IPS DF 4.7 (cell line): ENCODE data around the gene VAPB.

ENCODE experiments used
- DNase-seq: peaks from one replicate; pipeline ENCODE4 v3.0.0-alpha.2; 2013; ENCODE audit warnings: low spot score; ENCODE audit errors: extremely low read depth

The VAPB gene

DNA sequence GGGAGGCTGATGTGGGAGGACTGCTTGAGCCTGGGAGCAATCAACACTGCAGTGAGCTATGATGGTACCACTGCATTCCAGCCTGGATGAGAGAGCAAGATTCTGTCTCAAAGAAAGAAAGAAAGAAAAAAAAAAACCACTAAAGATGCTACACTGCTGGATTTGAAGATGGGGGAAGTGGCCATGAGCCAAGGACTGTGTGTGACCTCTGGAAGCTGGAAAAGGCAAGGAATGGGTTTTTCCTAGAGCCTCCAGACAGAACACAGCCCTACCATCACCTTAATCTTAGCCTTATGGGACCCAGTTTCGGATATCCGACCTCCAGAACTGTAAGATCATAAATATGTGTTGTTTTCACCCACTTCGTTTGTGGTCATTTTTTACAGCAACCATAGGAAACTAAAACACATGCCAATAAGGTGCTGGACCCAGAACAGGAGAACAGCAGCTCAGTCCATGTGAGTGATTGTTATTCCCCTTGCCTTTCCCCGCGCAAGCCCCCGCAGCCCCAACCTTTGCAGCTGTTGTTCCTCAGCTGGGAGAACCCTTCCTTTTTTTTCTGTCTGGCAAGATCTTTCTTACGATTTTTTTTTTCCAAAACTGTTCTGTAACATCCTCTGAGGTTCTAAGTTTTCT, 11.1 kb upstream of the VAPB start:
- no peak for DNase-seq

DNA sequence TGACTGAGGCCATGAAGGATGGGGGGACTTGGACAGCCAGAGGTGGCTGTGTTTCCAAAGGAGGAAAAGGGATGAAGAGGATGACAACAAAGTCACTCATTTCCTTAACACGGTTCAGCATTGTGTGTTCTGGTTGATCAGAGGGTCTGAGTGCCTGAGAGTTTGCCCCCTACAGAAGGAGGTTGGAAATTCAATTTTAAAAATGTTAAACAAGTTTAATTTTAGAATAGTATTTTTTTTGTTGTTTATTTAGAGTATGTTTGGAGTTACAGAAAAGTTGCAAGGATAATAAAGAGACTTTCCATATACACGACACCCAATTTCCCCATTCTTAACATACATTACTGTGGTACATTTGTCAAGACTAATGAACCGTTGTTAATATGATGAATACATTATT, 10.3 kb upstream of the VAPB start:
- DNase-seq: no peak

DNA sequence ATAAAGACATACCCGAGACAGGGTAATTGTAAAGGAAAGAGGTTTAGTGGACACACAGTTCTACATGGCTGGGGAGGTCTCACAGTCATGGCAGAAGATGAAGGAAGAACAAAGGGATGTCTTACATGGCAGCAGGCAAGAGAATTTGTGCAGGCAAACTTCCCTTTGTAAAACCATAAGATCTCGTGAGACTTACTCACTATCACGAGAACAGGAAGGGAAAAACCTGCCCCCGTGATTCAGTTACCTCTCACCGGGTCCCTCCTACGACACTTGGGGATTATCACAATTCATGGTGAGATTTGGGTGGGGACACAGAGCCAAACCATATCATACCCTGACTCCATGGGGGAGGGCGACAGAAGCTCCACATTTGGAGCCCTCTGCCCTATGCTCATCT, 7.4 kb upstream of the VAPB start:
- DNase-seq: no peak

DNA sequence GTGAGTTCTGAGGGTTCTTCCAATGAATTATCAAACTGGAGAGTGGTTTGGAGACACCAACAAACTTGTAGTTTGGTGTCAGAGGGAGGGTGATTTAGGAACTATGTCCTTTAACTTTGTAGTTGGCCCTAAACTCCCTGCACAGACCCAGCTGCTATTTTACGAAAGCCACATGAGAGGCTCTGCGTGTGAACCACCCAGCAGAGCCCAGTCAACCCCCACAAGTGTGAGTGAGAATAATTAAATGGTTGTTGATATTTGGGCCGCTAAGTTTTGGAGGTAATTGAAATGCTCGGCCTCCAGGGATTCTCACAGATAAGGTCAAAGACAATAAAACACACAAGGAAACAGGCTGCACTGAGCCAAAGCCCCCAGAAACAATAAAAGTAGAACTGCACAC, 6.9 kb upstream of the VAPB start:
- no peak for DNase-seq

DNA sequence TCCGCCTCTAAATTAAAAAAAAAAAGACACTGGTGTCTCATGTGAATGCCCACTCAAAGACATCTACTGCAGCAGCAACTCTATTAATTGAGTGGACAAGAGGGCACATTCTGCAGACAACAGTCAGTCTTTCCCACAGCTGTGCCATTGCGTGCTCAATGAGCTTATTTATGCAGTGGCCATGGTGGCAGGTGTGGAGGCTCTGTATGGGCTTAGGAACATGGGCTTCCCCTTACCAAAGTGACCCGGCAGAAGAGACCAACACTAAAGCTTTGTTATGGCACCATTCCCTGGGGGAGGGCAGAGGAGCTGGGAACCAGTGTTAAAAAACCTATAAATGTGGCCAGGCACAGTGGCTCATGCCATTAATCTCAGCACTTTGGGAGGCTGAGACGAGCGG, 4.2 kb upstream of the VAPB start:
- DNase-seq: no peak

DNA sequence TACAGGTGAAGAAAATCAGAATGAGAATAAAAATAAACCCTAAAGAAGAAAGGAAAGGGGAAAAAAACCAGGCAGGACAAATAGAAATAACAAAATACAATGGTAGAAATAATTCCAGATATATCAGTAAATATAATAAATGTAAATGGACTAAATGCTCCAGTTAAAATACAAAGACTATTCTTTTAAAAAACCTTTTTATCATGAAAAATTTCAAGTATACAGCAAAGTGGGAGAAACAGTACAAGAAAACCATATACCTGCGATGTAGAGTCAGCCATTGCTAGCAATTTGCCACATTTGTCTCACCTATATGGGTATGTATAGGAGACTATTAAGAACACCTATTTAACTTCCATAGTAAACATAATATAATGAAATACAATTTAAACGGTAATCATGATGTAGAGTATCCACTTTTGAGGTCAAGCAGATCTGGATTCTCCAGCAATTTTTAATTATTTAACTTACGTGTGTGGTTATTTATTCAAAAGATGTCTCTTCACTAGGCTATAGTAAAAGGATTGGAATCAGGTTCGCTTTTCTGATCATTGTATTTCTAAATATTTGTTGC, 914 bp upstream of the VAPB start:
- DNase-seq: no peak

DNA sequence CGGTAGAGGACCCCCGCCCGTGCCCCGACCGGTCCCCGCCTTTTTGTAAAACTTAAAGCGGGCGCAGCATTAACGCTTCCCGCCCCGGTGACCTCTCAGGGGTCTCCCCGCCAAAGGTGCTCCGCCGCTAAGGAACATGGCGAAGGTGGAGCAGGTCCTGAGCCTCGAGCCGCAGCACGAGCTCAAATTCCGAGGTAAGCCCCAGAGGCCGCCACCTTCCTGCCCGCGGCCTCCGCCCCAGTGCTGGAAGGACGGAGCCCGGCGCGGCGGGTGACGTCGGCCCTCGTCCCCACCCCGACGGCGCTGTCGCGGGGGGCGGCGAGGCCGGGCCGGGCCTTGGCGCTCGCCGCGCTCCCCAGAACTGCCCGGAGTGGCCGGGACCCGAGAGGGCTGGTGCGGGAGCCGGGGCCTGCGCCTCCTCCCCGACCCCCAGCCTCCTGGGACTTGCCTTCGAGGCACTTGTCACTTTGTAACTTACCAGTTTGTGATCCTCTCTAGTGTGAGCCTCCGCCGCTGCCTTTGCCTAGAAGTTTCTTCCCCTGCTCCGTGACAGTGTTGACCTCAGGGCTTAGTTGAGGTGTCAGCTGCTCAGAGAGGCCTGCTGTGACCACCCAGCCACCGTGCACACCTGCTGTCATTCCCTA, 417 bp downstream of the VAPB start:
- no peak for DNase-seq

DNA sequence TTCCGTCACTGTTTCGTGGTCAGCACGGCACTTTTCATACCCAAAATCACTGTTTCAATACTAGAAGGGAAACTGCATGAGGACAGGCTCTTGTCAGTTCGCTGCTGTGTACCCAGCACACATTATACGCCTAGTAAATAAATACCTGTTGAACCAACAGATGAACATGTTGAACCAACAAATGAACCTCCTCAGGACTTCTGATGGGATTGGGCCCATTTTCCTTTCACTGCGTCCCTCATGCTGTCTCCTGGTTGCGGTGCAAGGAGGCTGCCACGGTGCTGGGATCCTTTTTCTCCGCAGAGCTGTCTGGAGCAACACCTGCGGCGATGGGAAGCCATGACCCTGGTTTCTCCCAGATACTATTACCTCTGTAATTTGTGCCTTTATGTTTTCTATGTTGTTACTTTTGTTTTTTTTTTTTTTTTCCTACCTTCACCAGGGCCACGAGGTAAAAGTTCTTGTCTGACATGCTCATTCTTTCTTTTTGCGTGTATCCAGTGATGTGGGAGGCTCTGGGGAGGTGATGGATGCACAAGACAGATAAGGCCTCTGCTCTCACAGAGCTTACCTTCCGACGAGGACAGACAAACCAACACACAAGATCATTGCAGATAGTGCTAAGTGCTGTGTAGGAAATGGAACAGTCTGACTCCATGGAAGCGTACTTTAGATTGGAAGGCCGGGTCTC, 1.1 kb downstream of the VAPB start:
- DNase-seq: no peak

DNA sequence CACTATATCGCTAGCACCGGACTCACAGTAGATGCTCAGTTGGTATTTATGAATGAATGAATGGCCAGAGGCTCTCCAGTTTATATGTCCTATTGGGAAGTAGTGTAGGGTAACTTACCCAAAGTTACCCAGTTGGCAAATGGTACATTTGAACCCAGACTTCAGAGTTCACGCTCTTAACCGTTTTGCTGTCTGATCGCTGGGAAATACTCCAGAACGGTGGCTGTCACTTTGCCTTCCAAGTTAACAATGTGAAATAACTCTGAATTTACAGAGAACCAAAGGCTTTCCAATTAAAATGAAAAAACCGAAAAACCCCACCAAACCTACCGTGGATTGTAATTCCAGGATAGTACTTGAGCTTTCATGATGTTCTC, 1.6 kb downstream of the VAPB start:
- no peak for DNase-seq

DNA sequence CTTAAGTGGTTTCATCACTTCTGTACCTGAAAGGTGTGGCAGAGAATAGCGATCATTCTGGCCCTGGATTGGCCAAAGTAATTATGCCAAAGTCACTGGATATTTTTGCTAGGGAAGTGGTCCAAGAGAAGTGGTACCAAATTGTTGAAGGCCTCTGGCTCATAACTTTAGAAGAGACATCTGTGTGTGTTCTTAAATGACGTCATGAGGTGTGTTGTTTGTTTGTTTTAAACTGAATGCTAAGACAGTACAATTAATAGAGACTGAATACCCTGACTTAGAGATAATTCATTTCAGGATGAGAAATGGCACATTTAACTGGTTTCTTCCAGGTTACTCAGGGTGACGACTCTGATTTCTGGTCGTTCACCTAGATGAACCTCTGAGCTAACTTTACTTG, 3.3 kb downstream of the VAPB start:
- DNase-seq: no peak

DNA sequence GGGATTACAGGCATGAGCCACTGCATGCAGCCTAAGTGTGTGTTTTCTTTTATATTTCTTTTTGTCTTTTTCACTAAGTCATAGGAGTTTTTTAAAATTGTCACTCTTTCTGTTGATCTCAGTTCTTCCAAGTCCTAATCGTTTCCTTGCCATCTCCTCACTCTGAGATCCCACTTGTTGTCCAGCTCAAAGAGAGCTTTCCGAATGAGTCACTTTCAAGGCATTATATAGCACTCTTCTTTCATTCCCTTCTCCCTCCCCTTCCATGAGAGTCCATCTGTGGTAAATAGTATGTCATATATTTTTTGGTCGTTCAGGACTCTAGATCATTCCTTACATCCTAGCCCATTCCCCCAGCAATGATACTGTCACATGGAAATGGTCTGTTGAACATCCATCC, 4.3 kb downstream of the VAPB start:
- DNase-seq: no peak

DNA sequence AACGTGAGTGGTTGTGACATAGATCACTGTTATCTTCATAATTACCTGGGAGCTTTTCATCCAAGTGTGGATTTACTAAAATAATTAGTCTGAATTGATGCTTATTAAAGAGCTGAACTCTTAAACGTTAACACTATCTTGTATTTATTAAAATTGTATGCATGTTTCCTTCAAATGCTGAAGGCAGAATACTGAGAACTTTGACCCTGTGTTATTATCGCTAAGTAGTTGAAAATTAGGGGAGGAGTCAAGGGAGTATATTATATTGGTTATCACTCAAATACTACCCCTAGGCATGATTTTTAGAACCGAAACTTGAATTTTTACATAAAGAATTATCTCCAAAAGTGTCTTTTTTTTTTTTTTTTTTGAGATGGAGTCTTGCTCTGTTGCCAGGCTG, 5.8 kb downstream of the VAPB start:
- DNase-seq: no peak

DNA sequence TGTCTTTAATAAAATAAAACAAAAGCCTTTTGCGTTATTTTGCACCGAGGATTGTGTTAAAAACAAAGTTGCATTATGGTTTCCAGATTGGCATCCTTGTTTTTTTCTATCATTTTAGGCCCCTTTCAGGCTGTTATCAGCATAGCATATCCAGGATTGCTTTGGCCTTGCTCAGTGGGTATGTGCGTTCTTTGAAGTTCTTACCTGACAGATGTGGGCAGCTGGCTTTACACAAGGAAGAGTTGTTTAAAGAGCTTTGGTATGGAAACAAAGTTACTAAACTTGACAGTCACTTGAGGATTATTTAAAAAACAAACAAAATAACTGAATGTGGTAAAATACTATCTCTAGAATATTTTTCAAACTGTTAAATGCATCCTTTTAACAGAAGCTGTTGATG, 6.6 kb downstream of the VAPB start:
- DNase-seq: no peak

DNA sequence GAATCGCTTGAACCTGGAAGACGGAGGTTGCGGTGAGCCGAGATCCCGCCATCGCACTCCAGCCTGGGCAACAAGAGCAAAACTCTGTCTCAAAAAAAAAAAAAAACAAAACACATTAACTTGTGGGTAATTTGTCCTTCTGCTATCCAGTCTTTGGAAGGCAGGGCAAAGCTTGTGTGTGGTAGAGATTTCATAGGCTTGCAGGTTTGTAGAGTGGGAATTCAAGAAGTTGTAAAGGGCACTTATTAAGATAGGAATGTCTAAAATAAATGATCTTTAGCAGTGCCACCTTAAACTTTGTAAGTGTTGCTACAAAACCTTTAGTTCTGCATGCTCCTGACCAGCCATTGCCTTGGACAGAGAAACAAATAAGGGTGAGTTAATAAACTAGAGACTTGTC, 8.4 kb downstream of the VAPB start:
- no peak for DNase-seq

DNA sequence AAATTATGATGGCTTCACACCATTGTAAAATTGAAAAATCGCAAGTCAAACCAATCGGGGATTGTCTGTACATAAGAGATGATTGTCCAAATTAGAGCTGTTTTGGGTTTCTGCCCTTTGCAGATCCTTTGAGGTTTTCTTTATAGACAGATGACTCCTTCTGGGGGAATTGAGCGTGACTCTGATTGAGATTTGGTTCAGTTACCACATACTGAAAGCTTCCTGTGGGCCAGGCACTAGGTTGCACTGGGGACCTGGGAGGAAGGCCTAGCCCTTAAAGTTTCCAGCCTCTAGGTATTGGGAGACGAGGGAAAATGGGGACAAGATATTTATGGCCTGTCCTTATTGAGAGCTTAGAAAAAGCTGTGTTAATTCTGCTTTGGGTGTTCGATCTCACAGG, 9.2 kb downstream of the VAPB start:
- no peak for DNase-seq

DNA sequence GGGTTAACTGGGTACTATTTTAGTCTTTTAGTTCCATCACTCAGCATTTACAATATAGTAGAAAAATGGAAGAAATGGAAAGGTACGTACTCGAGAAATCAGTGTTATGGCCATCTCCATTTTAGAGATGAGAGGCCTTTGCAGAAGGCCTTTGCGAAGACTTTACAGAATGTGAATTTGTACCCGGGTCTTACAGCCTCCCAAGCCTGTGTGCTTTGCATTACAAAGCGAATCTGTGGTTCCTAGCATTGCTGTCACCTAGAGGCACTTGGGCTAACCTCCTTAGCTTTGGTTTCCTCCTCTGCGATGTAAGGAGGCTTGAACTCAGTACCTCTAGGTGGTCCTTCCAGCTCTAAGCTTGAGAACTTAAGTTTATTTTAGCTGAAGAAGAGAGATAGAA, 10.9 kb downstream of the VAPB start:
- DNase-seq: no peak

DNA sequence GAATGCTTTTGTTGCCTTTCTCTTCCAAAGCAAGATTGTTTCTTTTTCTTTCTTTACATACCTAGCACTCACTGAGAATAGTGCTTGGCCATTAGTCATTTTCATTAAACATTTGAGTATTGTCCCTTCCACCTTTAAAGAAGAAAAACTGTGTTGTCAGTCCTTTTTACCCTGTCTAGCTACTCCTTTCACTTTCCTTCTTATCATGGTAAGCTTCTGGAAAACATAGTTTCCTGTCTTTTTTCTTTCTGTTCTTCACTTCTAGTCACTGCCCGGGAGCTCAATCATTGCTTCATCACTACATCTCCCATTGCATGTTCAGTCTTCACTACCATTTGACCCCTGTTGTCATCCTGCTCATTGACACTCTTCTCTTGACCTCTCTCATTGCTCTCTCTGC, 12.1 kb downstream of the VAPB start:
- no peak for DNase-seq

DNA sequence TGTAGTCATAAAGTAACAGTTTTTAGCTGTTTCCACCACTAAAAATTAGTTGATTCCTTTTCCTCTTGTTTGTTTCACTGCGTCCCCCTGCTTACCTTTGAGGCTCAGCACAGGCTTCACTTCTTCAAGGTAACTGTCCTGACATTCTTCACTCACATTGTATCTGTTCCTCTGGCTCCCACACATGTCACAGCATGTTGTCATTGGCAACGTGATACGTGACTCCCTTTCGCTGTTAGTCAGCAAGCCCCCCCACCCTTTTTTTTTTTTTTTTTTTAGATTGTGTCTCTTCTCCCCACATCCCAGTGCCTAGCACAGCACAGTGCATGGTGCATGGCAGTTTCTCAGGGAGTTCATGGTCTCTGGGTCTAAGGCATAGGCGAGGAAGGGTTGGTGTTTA, 13.3 kb downstream of the VAPB start:
- DNase-seq: no peak

DNA sequence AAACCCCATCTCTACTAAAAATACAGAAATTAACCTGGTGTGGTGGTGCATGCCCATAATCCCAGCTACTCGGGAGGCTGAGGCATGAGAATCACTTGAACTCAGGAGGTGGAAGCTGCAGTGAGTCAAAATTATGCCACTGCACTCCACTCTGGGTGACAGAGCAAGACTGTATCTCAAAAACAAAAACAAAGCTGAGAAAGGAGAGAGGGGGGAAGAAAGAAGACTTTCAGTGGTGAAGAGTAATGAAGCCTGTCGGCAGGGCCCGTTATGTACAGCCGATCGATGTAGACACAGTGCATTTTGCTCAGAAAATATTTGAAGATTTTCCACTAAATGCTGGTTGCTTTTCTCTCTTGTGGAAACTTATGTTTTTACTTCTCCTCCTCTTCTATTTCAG, 13.8 kb downstream of the VAPB start:
- no peak for DNase-seq

DNA sequence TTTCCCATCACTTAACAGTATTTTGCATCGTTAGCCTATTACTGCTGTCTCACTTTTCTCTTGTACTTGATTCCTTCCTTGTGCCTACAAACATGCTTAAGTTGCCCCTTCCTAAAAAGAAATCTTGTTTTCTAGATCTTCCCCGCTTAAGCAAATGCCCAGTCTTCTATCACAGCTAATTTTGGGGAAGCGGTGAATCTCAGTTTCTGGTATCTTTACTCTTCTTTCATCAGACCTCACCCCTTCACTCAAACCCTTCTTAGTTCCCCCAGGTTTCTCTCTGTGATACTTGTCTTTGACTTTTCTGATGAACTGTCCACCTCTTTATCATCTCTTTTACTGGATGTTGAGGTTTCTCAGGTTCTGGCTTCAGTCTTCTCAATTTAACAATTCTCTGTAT, 14.2 kb downstream of the VAPB start:
- DNase-seq: no peak

DNA sequence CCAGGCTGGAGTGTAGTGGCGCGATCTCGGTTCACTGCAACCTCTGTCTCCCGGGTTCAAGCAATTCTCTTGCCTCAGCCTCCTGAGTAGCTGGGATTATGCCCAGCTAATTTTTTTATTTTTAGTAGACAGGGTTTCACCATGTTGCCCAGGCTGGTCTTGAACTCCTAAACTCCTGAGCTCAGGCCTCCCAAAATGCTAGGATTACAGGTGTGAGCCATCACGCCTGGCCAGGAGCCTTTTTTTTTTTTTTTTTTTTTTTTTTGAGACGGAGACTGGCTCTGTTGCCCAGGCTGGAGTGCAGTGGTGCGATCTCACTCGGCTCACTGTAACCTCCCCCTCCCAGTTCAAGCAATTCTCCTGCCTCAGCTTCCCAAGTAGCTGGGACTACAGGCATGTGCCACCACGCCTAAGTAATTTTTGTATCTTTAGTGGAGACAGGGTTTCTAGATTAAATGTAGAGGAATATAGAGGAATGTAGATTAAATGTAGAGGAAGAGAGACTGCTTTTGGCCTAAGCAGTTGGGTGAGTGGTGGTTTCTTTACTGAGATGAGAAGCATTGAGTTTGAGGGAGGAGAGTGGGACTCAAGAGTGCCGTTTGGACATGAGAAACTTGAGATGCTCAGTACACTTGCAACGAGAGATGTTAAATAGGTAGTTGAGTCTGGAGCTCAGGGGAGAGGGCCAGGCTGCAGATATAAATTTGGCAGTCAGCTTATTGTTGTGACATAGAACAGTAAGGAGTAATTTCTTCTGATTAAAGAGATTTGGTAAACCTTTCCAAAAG, 16.7 kb downstream of the VAPB start:
- DNase-seq: no peak

DNA sequence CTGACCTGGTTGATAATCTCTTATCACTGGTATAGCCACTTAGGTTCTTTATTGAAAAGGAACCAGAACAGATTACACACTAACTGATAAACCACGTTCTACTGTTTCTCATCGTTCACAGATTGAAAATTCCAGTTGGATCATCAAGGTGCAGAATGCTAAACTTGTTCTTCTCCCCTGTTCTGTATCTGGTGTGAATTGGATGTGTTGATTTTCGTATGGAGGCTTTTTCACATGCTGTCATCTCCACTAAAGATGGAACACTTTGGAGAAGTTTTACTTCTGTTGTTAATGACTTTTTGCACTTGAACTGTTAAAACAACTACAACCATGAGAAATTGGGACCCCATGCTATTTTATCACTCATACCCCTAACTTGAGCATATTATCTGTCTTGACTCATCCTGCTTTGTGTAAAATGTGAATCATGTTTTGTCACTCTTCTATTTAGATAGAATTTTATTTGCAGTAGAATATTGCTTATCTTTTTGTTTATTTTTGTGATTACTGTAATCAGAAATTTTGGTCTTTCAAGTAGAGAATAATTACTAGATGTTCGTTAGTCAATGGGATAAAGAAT, 17.5 kb downstream of the VAPB start:
- DNase-seq: no peak
